ENCODE results near the gene GTF2IRD1. TPM values are rescaled to one million over a fixed set of nuclear protein-coding genes. Genes with fewer than 3 reads are reported as not detected.

Gene GTF2IRD1
- total and polyA plus RNA-seq, 9 of the 15 experiments (the other 6 are each of a cell fraction or from before 2014, with no cell fraction given) = 9.1 to 30.2 (median 14.0) TPM

- no TSS peak for BruUV-seq (replicated peaks)
- H3K9me3 ChIP-seq (replicated peaks; ENCODE audit: control insufficient read depth, insufficient read depth, low read depth, low read length) = no peaks in the 10 kb centered on the region
- peaks cover 7% of the 10 kb centered on the region; the same call in 1 of the 3 replicates for H3K36me3 ChIP-seq (ENCODE audit: control insufficient read depth, insufficient read depth, low read length)
- no peak overlapping the region for H3K27ac ChIP-seq (ENCODE audit: extremely low read depth, low read depth, low read length)
- ChIA-PET POLR2A (interaction anchor here (0.6 to 1.6 kb wide), 2 partner anchors 20 to 50 kb away, joined by 3 to 6 read pairs; no protein-coding TSS in a partner anchor), CTCF (ENCODE audit: low intra/inter-chr PET ratio) (no interaction called here)
- H3K27me3 ChIP-seq (ENCODE audit: control insufficient read depth in 2 of 2, insufficient read depth in 2 of 2, low read length in 2 of 2) = no peaks in the 10 kb centered on the region
- no peak overlapping the region for H3K9ac ChIP-seq (ENCODE audit: insufficient read depth in 1 of 2, low read depth in 2 of 2, low read length in 2 of 2)
- no peak for ATAC-seq
- WGBS (ENCODE audit: insufficient coverage, low coverage, missing lambda C conversion rate) = 87% methylated on average over 9 of the region's 9 CpGs
- intact Hi-C loops (cut with micrococcal nuclease) (no loop called here), in situ Hi-C loops (cut with MboI) (no loop called here)
- H4K20me1 ChIP-seq (replicated peaks; ENCODE audit: control insufficient read depth, insufficient read depth, low read length) = 0 out of 2 replicates have a peak, but pooled peaks cover 12% of the 10 kb centered on the region
- H2AFZ ChIP-seq (ENCODE audit: low read depth, low read length) = no peak overlapping the region
- peaks cover 10% of the 10 kb centered on the region; the same call in 2 of the 3 replicates for H3K79me2 ChIP-seq (ENCODE audit: control insufficient read depth, insufficient read depth, low read length)
- no peak overlapping the region for H3K4me2 ChIP-seq (ENCODE audit: insufficient read depth, low read length)
- no peak for TF ChIP-seq GATAD2A (IDR thresholded peaks at IDR 0.05)
- TF ChIP-seq HSF4 (CRISPR knock-in tag; IDR thresholded peaks at IDR 0.05; ENCODE audit: borderline replicate concordance) = no peak
- no peak for TF ChIP-seq RFX7 (CRISPR knock-in tag; IDR thresholded peaks at IDR 0.05)
- no peak for TF ChIP-seq NUFIP1 (IDR thresholded peaks at IDR 0.05; ENCODE audit: partially characterized antibody)
- no peak for TF ChIP-seq SRSF9 (IDR thresholded peaks at IDR 0.05; ENCODE audit: borderline replicate concordance, low read depth, low read length)
- TF ChIP-seq RFX1 (IDR thresholded peaks at IDR 0.05) = no peak
- no peak for TF ChIP-seq CCNT2 (IDR thresholded peaks at IDR 0.05; ENCODE audit: borderline replicate concordance, extremely low read depth, insufficient read length, low read depth, low read length)
- FAIRE-seq = no peak
- no peaks in the 10 kb centered on the region for H3K9me1 ChIP-seq (ENCODE audit: control insufficient read depth, insufficient read depth, low read length)
- no peak overlapping the region for H3K4me3 ChIP-seq
- no peak for DNase-seq (ENCODE audit: extremely low read depth in 1 of 4, low spot score in 3 of 4)
- H3K4me1 ChIP-seq (replicated peaks in 1 of 2; ENCODE audit: control insufficient read depth in 2 of 2, insufficient read depth in 2 of 2, low read length in 2 of 2) = peaks cover 0 to 11% of the 10 kb centered on the region in 2 experiments; a peak in 2 of 5 replicates
These were observed 14.2 kb downstream of the GTF2IRD1 start for GRCh38 chr7:74467876-74468275.
